Skeletal muscle tissue (tissue), 5 donors: ENCODE data around the gene IQCN. TPM values are rescaled to one million over a fixed set of nuclear protein-coding genes. Genes with fewer than 3 reads are reported as not detected.
"Not testable (repeated sequence)": the region's sequence is repeated elsewhere in the genome, so short reads cannot be mapped to it uniquely, and the experiment has no call there.

Experiments
- H3K27ac ChIP-seq: one replicate; pipeline ENCODE4 v1.7.0; 2013; ENCODE audit warnings: mild to moderate bottlenecking, low read depth, low read length, inconsistent platforms
- H3K27me3 ChIP-seq, 3 donors: one replicate each; pipeline ENCODE4 v1.7.0; 2013; ENCODE audit warnings: low read length in 3 of 3; ENCODE audit not compliant: control insufficient read depth in 3 of 3, insufficient read depth in 3 of 3
- H3K36me3 ChIP-seq, 3 donors: one replicate each; pipeline ENCODE4 v1.7.0; 2013; ENCODE audit warnings: low read length in 3 of 3; ENCODE audit not compliant: control insufficient read depth in 3 of 3, insufficient read depth in 3 of 3
- H3K4me1 ChIP-seq, 3 donors: one replicate each; pipeline ENCODE4 v1.7.0; 2013; ENCODE audit warnings: low read length in 3 of 3, mild to moderate bottlenecking in 3 of 3; ENCODE audit not compliant: control insufficient read depth in 3 of 3, insufficient read depth in 3 of 3
- H3K4me3 ChIP-seq, 3 donors: one replicate each; pipeline ENCODE4 v1.7.0; 2013; ENCODE audit warnings: low read length in 3 of 3
- H3K9ac ChIP-seq, 3 donors: one replicate each; pipeline ENCODE4 v1.7.0; 2013; ENCODE audit warnings: low read length in 3 of 3, mild to moderate bottlenecking in 3 of 3, moderate library complexity in 2 of 3, low read depth in 1 of 3
- H3K9me3 ChIP-seq, 3 donors: one replicate each; pipeline ENCODE4 v1.7.0; 2013; ENCODE audit warnings: low read length in 3 of 3; ENCODE audit not compliant: control insufficient read depth in 3 of 3
- small RNA-seq: library from RNA; depleted of rRNA; stranded (forward); fragments of <200 nt; gene quantifications from one replicate; pipeline ENCODE3, GENCODE V24; 2014
- total RNA-seq: library from RNA; depleted of rRNA; stranded (reverse); fragments of >200 nt; gene quantifications from one replicate; pipeline ENCODE4 v1.2.3, GENCODE V29; 2014
- donor health status: Osteomylitis.

The IQCN gene
- total RNA-seq, 1 donor from 2014 or later: 0.52 TPM

DNA sequence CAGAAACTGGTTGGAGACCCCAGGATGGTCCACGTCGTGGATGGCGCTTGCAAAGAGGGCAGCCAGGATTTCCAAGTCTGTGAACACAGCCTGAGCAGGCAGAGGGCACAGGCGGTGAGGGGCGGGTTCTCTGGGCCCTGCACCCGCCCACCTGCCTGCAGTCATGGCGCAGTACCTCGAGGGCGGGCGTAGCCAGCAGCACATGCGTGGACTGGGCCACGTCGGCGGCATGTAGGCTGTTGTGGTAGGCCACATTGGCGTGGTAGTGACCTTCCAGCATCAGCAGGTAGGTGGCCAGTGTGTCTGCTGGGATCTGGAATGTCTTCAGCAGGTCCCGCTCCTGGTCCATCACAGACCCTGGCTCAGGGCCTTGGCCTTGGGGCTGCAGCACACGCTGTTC, 56.1 kb downstream of the IQCN start:
- Histone ChIP-seq H3K27ac (no peak overlapping the region), H3K36me3 (no peaks in the 10 kb centered on the region), H3K9ac (no peak overlapping the region), H3K4me1 (no peaks in the 10 kb centered on the region), H3K9me3 (no peaks in the 10 kb centered on the region), H3K4me3 (no peak overlapping the region), H3K27me3 (peaks cover 0 to 13% (median 10%) of the 10 kb centered on the region in 3 donors)

DNA sequence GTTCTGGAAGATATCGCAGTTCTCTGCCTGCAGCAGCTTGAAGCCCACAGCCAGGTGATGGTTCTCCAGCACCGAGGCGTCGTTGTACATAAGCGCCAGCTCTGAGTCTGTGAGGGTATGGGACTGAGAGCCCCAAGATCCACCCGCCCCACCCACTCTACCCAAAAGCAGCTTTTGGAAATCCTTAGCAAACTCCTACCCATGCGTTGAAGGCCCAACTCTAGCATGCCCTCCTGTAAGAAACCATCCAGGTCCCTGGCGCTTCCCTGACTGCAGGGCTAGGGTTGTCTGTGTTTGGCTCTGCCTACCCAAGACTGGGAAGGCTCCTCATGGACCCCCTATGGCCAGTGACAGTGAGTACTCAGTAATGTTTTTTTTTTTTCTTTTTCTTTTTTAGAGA, 57.5 kb downstream of the IQCN start:
- Histone ChIP-seq H3K36me3 (no peaks in the 10 kb centered on the region), H3K4me3 (no peak overlapping the region), H3K27ac (no peak overlapping the region), H3K9me3 (no peaks in the 10 kb centered on the region), H3K27me3 (peaks cover 0 to 8% (median 4%) of the 10 kb centered on the region in 3 donors), H3K9ac (no peak overlapping the region), H3K4me1 (no peaks in the 10 kb centered on the region)

DNA sequence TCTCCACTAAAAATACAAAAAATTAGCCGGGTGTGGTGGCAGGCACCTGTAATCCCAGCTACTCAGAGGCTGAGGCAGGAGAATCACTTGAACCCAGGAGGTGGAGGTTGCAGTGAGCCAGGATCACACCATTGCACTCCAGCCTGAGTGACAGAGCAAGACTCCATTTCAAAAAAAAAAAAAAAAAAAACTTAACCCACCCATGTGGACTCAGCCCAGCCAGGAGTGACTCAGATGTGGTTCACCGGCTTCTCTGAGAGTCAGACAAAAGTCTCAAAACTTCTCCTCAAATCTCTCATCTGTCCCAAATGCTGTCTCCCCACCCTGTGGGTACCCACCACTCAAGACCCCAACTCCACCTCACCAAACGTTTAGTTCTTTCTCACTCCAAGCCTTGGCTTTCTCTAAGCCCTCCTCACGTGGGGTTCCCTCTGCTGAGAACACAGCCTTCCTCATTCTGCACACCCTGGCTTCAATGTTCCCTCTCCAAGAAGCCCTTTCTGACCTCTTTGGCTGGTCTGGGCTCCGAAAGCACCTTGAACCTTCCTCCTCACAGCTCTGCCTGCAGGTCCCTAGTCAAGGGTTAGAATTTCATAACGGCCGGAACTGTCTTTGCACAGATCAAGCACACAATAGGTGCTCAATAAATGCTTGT, 59.3 kb downstream of the IQCN start:
- H3K4me1 ChIP-seq: no peaks in the 10 kb centered on the region
- H3K36me3 ChIP-seq: no peaks in the 10 kb centered on the region
- H3K27me3 ChIP-seq: no peaks in the 10 kb centered on the region
- H3K4me3 ChIP-seq: no peak overlapping the region
- no peak overlapping the region for H3K27ac ChIP-seq
- H3K9me3 ChIP-seq: no peaks in the 10 kb centered on the region
- no peak overlapping the region for H3K9ac ChIP-seq

DNA sequence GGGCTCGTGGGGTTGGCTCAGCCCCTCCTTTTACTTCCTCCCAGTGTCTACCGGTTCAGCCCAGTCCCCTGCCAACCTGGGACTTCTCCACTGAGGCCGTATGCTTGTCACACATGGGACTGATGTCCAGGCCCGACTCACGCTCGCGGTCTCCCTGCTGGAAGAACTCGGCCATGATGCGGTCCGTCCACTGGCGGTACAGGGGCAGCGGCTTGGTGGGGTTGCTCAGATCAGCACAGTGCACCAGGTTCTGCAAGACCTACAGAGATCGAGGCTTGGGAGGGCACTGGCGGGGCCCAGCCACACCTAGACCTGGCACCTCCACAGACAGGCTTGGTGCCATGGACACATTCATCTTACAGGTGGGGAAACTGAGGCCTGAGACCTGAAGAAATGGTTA, 62.6 kb downstream of the IQCN start:
- H3K27me3 ChIP-seq: no peaks in the 10 kb centered on the region
- no peak overlapping the region for H3K4me3 ChIP-seq
- H3K4me1 ChIP-seq: no peaks in the 10 kb centered on the region
- H3K36me3 ChIP-seq: no peaks in the 10 kb centered on the region
- no peak overlapping the region for H3K27ac ChIP-seq
- H3K9ac ChIP-seq: no peak overlapping the region
- H3K9me3 ChIP-seq: no peaks in the 10 kb centered on the region

DNA sequence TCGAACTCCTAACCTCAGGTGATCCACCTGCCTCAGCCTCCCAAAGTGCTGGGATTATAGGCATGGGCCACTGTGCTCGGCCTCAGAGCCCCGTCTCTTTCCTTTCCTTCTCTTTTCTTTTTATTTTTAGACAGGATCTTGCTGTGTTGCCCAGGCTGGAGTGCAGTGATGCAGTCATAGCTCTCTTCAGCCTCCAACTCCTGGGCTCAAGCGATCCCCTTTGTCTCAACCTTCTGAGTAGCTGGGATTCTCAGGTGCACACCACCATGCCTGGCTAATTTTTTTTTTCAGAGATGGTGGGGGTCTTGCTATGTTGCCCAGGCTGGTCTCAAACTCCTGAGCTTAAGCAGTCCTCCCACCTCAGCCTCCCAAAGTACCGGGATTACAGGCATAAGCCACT, 64.3 kb downstream of the IQCN start:
- not testable (repeated sequence) for H3K27me3 ChIP-seq, H3K36me3 ChIP-seq, H3K27ac ChIP-seq, H3K9ac ChIP-seq, H3K4me3 ChIP-seq, H3K4me1 ChIP-seq, H3K9me3 ChIP-seq

GRCh38 chr19:18208098-18208951, 65.9 kb downstream of the IQCN start:
- peaks cover 5 to 12% (median 9%) of the 10 kb centered on the region in 3 donors for H3K4me1 ChIP-seq
- no peaks in the 10 kb centered on the region for H3K9me3 ChIP-seq
- no peak overlapping the region for H3K9ac ChIP-seq
- no peaks in the 10 kb centered on the region for H3K27me3 ChIP-seq
- H3K4me3 ChIP-seq: no peak overlapping the region
- no peak overlapping the region for H3K27ac ChIP-seq
- H3K36me3 ChIP-seq: no peaks in the 10 kb centered on the region

Small RNA genes within 50 kb of the gene (small RNA-seq; reads per million reads assigned to genes)
- gene MIR3188 (0.32 reads per million, percentile 37 among the genes with 10 or more reads in this experiment), gene RPL39P38 (not detected)

Other genes starting within 250 kb of the IQCN start
- gene IL12RB1, start 187.5 kb downstream of the IQCN start, total RNA-seq: 0.52 TPM
- 3.7 TPM for gene MAST3, start 176.7 kb downstream of the IQCN start, total RNA-seq
- 11.5 TPM for gene PIK3R2, start 121.3 kb downstream of the IQCN start, total RNA-seq
- gene IFI30, start 100.6 kb downstream of the IQCN start, total RNA-seq: 3.7 TPM
- gene MPV17L2, start 81.2 kb downstream of the IQCN start, total RNA-seq: 4.2 TPM
- 0.52 TPM for gene RAB3A, start 70.4 kb downstream of the IQCN start, total RNA-seq
- gene PDE4C, start 48.0 kb downstream of the IQCN start, total RNA-seq: 2.1 TPM
- gene JUND, start 7.2 kb upstream of the IQCN start, total RNA-seq: 111 TPM
- 119 TPM for gene LSM4, start 48.6 kb upstream of the IQCN start, total RNA-seq
- gene PGPEP1, start 66.1 kb upstream of the IQCN start, total RNA-seq: 10.4 TPM
- 1.0 TPM for gene GDF15, start 111.7 kb upstream of the IQCN start, total RNA-seq
- 2.1 TPM for gene LRRC25, start 123.2 kb upstream of the IQCN start, total RNA-seq
- gene SSBP4, start 144.9 kb upstream of the IQCN start, total RNA-seq: 79.3 TPM
- gene ISYNA1, start 163.7 kb upstream of the IQCN start, total RNA-seq: 86.6 TPM
- gene ELL, start 247.6 kb upstream of the IQCN start, total RNA-seq: 24.5 TPM